Pancreas (tissue), 10 donors: ENCODE data around the gene CELF2. TPM values are rescaled to one million over a fixed set of nuclear protein-coding genes. Genes with fewer than 3 reads are reported as not detected.

Experiments
- ATAC-seq, 4 donors: fragments of 200-7000 bp; cut with Tn5 transposase; one replicate each; pipeline versions ENCODE4 v1.8.0 to v1.9.1; 2020; ENCODE audit warnings: mild to moderate bottlenecking in 4 of 4, moderate library complexity in 4 of 4
- DNase-seq, 6 donors: peaks; one replicate each; pipeline ENCODE4 v3.0.0-alpha.2; 2020
- FAIRE-seq: peaks from 2 replicates; lab custom pipeline; 2012; peaks lifted over from hg19 to GRCh38; lab: Jason Lieb, UNC
- H3K27ac ChIP-seq, 4 donors: fragments of 200-600 bp; sonication (generic); 1 replicate in 3 of 4; 2 replicates in 1 of 4; pipeline versions ENCODE4 v1.5.0 to v1.8.0; 2020
- H3K27me3 ChIP-seq, 4 donors: fragments of 200-600 bp; one replicate each; pipeline ENCODE4 v1.8.0; 2021
- H3K36me3 ChIP-seq, 3 donors: fragments of 200-600 bp; sonication (generic) in 1 of 3; one replicate each; pipeline versions ENCODE4 v1.5.0 to v1.8.0; 2020 to 2021
- H3K4me1 ChIP-seq, 3 donors: fragments of 200-600 bp; one replicate each; pipeline ENCODE4 v1.8.0; 2021
- H3K4me3 ChIP-seq, 4 donors: fragments of 200-600 bp; sonication (generic) in 2 of 4; one replicate each; pipeline versions ENCODE4 v1.5.0 to v1.8.0; 2020 to 2021
- H3K9me3 ChIP-seq, 4 donors: fragments of 200-600 bp; one replicate each; pipeline ENCODE4 v1.8.0; 2021
- CTCF ChIP-seq, 4 donors: fragments of 200-600 bp; sonication (generic) in 3 of 4; IDR thresholded peaks; one replicate each; pipeline versions ENCODE4 v1.5.0 to v1.8.0; 2021; ENCODE audit warnings: antibody characterized with exemption in 4 of 4
- WGBS, 2 donors: extraction: QIAGEN DNeasy Blood & Tissue Kit; methylation state at CpG; one replicate each; pipeline ENCODE4 v1.1.7; 2013; 5-methylcytosine and 5-hydroxymethylcytosine counted together
- intact Hi-C, 3 donors: fragments of 100-400 bp; cut with DNase I; formaldehyde crosslinking; loops; one replicate each; pipeline versions ENCODE4 v1.11.1 to v1.14.2; 2022
- polyA plus RNA-seq, 2 donors: library from polyadenylated mRNA; stranded (reverse); fragments of 200-250 nt; gene quantifications; one replicate each; pipeline ENCODE4 v1.2.3, GENCODE V29; 2013
- total RNA-seq, 6 donors: library from RNA; stranded (reverse); fragmentation: NEBNext Ultra II Directional in 4 of 6; extraction: Animal tissue kit (Norgen Biotek cat#: 25700) in 4 of 6; gene quantifications; one replicate each; pipeline versions ENCODE4 v1.2.1 to v1.2.4, GENCODE V29; 2021 to 2023
- donor health status: healthy with polysubstance abuse.
- donor health status: DM: no; HTN: no; CAD: no; lungs with moderate emphysema.
- donor health status: DM: no; HTN: no; CAD: no.
- donor health status: control.
- donor health status: control.
- donor health status: Bipolar disorder and iron deficiency.
- donor health status: DM: yes; HTN: yes; CAD: no.
- donor health status: DM: no; HTN: no; CAD: no.
- donor health status: DM: no; HTN: no; CAD: no.
- donor health status: DM: yes; HTN: yes; CAD: no.

Gene CELF2
- total and polyA plus RNA-seq, 8 donors, result 1.2 to 11.7 (median 2.2) TPM

- no peaks in the 10 kb centered on the region for H3K27me3 ChIP-seq
- no peaks in the 10 kb centered on the region for H3K36me3 ChIP-seq
- no peak for ATAC-seq
- no peak overlapping the region for H3K4me3 ChIP-seq
- no peak for TF ChIP-seq CTCF (IDR thresholded peaks at IDR 0.05)
- no peak overlapping the region for H3K27ac ChIP-seq
- no peak for DNase-seq
- intact Hi-C loops, result no loop called here
- WGBS, 2 donors, result 67 to 75% methylated on average over 4 of the region's 4 CpGs
- no peaks in the 10 kb centered on the region for H3K9me3 ChIP-seq
- no peaks in the 10 kb centered on the region for H3K4me1 ChIP-seq
- FAIRE-seq, result no peak
Measured at GRCh38 chr10:11065567-11065966, 47.9 kb downstream of the CELF2 start.

- Histone ChIP-seq H3K27me3 (no peaks in the 10 kb centered on the region), H3K36me3 (no peaks in the 10 kb centered on the region), H3K4me1 (no peaks in the 10 kb centered on the region), H3K4me3 (no peak overlapping the region), H3K27ac (no peak overlapping the region), H3K9me3 (no peaks in the 10 kb centered on the region)
- intact Hi-C loops, result no loop called here
- ATAC-seq, result no peak
- no peak for FAIRE-seq
- WGBS, 2 donors, result 71 to 74% methylated on average over 4 of the region's 4 CpGs
- DNase-seq, result no peak
- TF ChIP-seq CTCF (IDR thresholded peaks at IDR 0.05), result no peak
Measured at GRCh38 chr10:11066520-11066919, 48.8 kb downstream of the CELF2 start.

GRCh38 chr10:11068861-11069633 is 51.4 kb downstream of the CELF2 start:
- Histone ChIP-seq H3K9me3 (no peaks in the 10 kb centered on the region), H3K4me3 (no peak overlapping the region), H3K27ac (no peak overlapping the region), H3K27me3 (no peaks in the 10 kb centered on the region), H3K36me3 (no peaks in the 10 kb centered on the region), H3K4me1 (no peaks in the 10 kb centered on the region)
- intact Hi-C loops, result no loop called here
- FAIRE-seq, result no peak
- 59 to 66% methylated on average over 4 of the region's 4 CpGs for WGBS, 2 donors
- ATAC-seq, result no peak
- no peak for DNase-seq
- no peak for TF ChIP-seq CTCF (IDR thresholded peaks at IDR 0.05)

GRCh38 chr10:11073410-11073809 is 55.7 kb downstream of the CELF2 start:
- Histone ChIP-seq H3K27ac (no peak overlapping the region), H3K9me3 (no peaks in the 10 kb centered on the region), H3K36me3 (no peaks in the 10 kb centered on the region), H3K4me3 (no peak overlapping the region), H3K4me1 (no peaks in the 10 kb centered on the region), H3K27me3 (no peaks in the 10 kb centered on the region)
- no peak for ATAC-seq
- TF ChIP-seq CTCF (IDR thresholded peaks at IDR 0.05), result no peak
- no peak for FAIRE-seq
- intact Hi-C loops, result no loop called here
- WGBS, 2 donors, result 58% methylated on average over 4 of the region's 4 CpGs
- no peak for DNase-seq

GRCh38 chr10:11074536-11075267 is 57.0 kb downstream of the CELF2 start:
- intact Hi-C loops, result no loop called here
- 66 to 84% methylated on average over 4 of the region's 4 CpGs for WGBS, 2 donors
- Histone ChIP-seq H3K4me1 (no peaks in the 10 kb centered on the region), H3K4me3 (no peak overlapping the region), H3K36me3 (no peaks in the 10 kb centered on the region), H3K27me3 (no peaks in the 10 kb centered on the region), H3K9me3 (no peaks in the 10 kb centered on the region), H3K27ac (no peak overlapping the region)
- DNase-seq (no peak), FAIRE-seq (no peak), ATAC-seq (no peak)
- no peak for TF ChIP-seq CTCF (IDR thresholded peaks at IDR 0.05)
